ENCODE data around the gene MTMR12.

DNA sequence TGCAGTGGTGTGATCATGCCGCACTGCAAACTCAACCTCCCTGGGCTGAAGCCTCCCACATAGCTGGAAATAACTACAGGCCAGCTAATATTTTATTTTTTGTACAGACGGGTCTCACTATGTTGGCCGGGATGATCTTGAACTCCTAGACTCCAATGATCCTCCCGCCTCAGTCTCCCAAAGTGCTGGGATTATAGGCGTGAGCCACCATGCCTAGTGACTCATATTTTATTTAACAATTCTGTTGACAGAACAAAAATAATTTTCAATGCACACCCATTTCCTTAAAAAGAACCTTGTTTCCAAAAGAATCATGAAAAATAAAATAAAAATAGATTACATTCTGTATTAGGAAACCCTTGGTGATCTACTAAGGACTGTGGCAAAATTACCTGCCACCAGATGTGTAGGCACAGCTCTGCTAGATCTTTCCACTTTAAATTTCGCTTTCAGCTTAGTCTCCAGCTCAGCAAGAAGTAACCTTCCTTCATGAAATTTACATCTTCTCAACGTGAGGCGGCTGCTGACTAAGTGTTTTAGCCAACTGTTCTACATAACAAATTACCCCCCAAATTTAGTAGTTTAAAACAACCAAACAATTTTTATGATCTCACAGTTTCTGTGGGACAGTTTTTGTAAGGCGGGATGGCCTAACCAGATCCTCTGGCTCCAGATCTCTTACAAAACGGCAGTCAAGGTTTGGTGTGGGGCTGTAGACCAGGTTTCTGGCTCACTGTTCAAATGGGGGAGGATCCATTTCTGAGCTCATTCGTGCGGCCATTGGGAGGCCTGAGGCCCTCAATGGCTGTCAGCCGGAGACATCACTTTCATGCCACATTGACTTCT lies 106.0 kb downstream of the MTMR12 start:
- TF ChIP-seq, protein P1, sequence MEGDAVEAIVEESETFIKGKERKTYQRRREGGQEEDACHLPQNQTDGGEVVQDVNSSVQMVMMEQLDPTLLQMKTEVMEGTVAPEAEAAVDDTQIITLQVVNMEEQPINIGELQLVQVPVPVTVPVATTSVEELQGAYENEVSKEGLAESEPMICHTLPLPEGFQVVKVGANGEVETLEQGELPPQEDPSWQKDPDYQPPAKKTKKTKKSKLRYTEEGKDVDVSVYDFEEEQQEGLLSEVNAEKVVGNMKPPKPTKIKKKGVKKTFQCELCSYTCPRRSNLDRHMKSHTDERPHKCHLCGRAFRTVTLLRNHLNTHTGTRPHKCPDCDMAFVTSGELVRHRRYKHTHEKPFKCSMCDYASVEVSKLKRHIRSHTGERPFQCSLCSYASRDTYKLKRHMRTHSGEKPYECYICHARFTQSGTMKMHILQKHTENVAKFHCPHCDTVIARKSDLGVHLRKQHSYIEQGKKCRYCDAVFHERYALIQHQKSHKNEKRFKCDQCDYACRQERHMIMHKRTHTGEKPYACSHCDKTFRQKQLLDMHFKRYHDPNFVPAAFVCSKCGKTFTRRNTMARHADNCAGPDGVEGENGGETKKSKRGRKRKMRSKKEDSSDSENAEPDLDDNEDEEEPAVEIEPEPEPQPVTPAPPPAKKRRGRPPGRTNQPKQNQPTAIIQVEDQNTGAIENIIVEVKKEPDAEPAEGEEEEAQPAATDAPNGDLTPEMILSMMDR (IDR thresholded peaks at IDR 0.05), result no peak
- TF ChIP-seq EZH2 (IDR thresholded peaks at IDR 0.05; ENCODE audit: borderline replicate concordance, insufficient read depth, low read depth, low read length, poor library complexity, severe bottlenecking), result no peak
